ENCODE results near the gene LAMP1.

DNA sequence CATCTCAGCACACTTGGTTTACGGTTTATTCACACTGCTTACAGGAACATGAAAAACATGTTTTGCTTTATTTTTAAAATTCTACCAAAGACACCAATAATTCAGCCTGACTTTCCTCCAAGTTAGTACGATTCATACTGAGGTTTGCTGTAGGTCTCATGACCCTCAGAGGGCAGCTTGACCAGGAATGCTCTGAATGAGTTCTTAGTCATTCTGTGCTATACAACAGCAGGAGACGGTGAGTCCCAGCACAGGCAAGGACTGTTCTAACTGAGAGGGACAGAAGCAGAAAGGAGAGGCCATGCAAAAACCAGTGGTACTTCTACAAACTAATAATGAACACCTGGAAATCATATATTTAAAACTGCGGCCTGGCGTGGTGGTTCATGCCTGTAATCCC lies 60.5 kb downstream of the LAMP1 start:
- TF ChIP-seq, protein P1, sequence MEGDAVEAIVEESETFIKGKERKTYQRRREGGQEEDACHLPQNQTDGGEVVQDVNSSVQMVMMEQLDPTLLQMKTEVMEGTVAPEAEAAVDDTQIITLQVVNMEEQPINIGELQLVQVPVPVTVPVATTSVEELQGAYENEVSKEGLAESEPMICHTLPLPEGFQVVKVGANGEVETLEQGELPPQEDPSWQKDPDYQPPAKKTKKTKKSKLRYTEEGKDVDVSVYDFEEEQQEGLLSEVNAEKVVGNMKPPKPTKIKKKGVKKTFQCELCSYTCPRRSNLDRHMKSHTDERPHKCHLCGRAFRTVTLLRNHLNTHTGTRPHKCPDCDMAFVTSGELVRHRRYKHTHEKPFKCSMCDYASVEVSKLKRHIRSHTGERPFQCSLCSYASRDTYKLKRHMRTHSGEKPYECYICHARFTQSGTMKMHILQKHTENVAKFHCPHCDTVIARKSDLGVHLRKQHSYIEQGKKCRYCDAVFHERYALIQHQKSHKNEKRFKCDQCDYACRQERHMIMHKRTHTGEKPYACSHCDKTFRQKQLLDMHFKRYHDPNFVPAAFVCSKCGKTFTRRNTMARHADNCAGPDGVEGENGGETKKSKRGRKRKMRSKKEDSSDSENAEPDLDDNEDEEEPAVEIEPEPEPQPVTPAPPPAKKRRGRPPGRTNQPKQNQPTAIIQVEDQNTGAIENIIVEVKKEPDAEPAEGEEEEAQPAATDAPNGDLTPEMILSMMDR (IDR thresholded peaks at IDR 0.05): no peak
- no peak for TF ChIP-seq EZH2 (IDR thresholded peaks at IDR 0.05; ENCODE audit: borderline replicate concordance, insufficient read depth, low read depth, low read length, poor library complexity, severe bottlenecking)
